Midbrain (tissue), 1 donor: ENCODE data around the gene NMT1.
"Not testable (repeated sequence)": the region's sequence is repeated elsewhere in the genome, so short reads cannot be mapped to it uniquely, and the experiment has no call there.

Experiments
- DNase-seq: peaks from one replicate; lab custom pipeline; 2025; lab: John Stamatoyannopoulos, UW

Gene NMT1

GRCh38 chr17:45120558-45120957 lies 59.4 kb downstream of the NMT1 start:
- DNase-seq, result no peak

- DNase-seq, result no peak
Measured at GRCh38 chr17:45121055-45121454, 59.9 kb downstream of the NMT1 start.

DNA sequence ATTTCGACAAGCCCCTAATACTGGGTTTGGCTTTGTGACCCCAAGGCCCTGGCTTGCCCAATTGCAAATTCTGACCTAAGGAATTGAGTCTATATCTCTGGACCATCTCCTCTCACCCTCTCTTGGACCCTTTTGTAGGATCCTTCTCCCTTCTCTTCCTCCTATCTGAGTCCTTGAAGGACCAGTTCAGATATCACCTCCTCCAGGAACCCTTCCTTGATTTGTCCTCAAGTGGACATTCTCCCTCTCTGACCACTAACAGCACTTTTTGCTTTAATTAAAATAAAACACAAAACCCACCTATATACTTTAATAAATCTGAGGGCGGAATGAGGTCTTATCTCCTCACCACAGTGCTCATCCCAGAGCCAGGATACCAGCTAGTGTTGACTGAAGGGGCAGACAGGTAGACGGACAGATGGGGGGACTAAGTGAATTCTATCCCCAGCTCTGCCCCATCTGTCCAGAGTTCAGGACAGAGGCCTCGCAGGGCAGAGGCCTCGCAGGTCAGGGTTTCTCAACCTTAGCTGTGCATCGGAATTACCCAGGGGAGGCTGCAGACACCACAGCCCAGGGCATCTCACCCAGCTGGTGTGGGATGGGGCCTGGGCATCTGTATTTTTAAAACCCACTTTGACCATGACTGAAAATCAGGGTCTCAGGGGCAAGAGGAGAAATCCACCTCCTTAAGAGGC lies 62.1 kb downstream of the NMT1 start:
- DNase-seq, result no peak

DNA sequence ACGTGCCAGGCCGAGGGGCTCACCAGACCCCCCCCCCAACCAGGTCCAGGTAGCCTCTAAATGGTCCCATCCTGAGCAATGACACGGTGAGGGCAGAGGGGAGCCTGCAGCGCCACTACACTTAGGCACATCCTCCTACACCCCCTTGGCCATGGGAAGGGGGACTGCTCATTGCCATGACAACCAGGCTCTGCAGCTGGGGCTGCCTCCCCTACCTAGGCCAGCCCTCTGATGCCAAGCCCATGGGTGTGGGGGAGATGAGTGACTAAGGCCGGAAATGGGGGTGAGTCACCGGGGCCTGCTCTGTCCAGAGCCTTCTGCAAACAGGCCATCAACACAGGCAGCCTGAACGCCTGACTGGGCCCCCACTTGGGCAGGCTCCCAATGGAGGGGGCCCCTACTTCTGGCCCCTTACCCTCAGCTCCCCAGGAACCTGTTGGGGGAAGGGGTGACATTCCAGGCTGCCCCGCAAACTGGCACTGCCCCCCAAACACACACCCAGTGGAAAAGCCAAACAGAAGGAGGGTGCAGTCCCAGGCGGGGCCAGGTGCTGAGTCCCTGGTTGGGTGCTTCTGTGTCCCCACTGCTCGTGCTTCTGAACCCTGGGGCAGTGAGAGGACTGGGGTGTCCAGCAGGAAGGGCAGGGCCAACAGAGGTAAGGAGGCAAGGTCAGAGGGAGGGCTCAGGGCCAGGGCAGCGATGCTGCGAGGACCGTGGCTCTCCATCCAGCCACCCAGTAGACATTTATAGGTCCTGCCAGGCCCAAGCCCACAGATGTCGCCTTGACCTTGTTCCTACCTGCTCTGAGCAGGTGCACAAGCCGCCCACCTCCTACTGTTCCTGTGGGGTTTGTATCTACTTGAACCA lies 63.0 kb downstream of the NMT1 start:
- DNase-seq, result no peak

- DNase-seq, result not testable (repeated sequence)
Measured at GRCh38 chr17:45124797-45125122, 63.6 kb downstream of the NMT1 start.

GRCh38 chr17:45125509-45125908 lies 64.4 kb downstream of the NMT1 start:
- no peak for DNase-seq

DNA sequence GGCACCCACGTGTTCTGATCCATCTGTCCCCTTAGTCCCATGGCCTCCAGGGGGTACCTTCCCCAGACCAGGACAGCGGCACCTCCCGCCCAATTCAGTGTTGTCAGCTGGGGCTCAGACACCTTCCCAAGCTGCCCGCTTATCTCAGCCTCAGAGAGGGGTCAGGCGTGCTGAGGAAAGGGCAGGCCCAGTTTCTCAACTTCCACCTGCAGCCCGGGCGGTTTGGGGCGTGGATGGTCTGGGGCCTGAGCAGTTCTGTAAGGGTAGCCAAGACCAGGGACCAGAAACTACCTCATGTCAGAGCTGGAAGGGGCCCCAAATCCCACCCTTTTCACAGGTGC lies 66.1 kb downstream of the NMT1 start:
- no peak for DNase-seq

GRCh38 chr17:45127548-45128300 lies 66.6 kb downstream of the NMT1 start:
- DNase-seq, result no peak

DNA sequence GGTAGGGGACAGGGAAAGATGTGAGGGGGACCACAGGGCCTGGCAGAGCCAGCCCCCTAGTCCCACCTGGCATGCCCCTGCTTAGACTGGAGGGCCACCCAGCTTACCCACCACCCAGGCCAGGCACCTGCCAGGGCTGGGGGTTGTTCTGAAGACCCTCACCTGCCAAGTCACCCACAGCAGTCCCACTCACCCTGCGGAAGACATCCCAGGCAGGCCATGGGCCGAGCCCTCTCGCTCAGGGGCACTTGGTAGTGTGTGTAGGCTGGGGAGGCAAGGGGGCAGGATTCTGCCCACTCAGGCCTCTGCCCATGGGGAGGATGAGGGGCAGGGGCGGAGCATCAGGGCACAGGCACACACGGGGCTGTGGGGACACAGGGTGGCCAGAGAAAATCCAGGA lies 67.2 kb downstream of the NMT1 start:
- DNase-seq, result no peak

DNA sequence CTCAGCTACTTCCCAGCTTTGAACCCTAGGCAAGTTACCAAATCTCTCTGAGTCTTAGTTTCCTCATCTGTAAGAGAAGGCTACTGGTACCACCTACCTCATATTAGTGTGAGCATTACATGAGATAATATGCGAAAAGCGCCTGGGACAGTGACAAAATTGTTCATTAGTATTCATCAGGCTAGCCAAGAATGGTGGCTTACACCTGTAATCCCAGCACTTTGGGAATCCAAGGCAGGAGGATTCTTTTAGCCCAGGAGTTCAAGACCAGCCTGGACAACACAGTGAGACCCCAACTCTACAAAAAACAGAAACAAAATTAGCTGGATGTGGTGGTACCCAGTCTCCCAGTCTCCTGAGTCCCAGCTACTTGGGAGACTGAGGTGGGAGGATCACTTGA lies 67.9 kb downstream of the NMT1 start:
- no peak for DNase-seq

DNA sequence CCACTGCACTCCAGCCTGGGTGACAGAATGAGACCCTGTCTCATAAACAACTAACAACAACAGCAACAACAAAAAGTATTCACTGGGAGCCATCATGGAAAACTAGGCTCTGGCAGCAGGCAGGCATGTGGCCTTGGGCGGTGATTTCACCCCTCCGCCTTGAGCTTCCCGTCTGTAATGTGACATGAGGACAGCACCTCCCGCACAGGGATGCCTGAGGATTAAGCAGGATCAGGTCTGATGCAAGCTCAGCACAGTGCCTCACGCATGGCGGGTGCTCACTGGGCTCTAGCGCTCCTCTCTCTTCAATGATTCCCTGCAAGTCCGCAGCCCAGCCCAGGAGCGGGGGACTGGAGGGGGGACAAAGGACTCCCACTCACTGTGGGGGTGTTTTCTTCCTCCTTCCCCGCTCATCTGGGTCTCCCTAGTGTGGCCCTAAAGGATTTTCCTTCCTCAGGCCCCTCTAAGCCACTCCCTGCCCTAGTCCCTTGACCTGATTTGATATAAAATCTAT lies 68.4 kb downstream of the NMT1 start:
- peak; percentile 21 for DNase-seq

GRCh38 chr17:45129940-45130680 lies 69.0 kb downstream of the NMT1 start:
- DNase-seq, result no peak

DNA sequence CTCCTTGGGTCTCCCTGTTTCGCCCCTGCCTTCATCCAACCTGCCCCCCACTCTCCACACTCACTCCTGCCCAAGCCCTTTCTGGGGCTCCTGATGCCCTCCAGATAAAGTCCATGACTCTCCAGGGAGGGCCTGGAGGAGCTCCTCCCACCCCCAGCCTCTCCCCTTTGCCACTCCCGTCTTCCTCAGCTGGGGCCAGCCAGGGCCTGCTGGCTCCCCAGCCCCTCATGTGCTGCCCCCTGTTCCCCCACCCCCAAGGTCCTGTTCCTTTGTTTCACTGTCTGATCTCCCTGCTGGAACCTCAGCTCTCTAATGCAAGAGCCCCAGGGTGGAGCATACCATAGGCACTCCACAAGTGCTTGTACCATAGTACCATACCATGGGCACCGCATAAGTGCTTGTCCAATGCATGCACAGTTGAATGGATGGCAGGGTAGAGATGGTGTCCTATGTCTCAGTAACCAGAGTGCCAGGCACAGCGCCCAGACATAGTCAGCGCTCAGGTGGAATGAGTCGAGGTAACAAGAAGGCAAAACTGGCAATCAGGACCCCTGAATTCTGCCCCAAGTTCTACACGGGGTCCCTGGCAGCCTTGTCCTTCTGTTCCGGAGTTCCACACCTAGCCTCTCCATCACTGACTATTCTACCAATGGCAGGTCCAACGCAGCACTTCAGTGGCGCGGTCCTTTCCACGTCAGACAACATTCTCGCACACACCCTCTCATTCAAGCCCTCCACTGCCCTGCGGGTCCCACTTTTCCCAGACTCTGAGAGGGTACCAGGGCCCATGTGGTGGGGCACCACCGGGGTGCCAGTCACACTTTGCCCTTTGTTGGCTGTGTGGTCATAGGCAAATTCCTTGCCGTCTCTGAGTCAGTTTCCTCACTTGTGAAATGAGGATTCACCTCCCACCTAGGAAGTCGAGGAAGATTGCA lies 69.8 kb downstream of the NMT1 start:
- no peak for DNase-seq

- peak; percentile 42 for DNase-seq
Measured at GRCh38 chr17:45131616-45132319, 70.7 kb downstream of the NMT1 start.

GRCh38 chr17:45132320-45132571 lies 71.1 kb downstream of the NMT1 start, which contains the start of gene PLCD3:
PLCD3 (minus strand) TSS chr17:45132515; CDS start chr17:45132410, 105 bp downstream.
- DNase-seq, result no peak

GRCh38 chr17:45132572-45133463 lies 71.7 kb downstream of the NMT1 start:
- DNase-seq, result peak; percentile 69

DNA sequence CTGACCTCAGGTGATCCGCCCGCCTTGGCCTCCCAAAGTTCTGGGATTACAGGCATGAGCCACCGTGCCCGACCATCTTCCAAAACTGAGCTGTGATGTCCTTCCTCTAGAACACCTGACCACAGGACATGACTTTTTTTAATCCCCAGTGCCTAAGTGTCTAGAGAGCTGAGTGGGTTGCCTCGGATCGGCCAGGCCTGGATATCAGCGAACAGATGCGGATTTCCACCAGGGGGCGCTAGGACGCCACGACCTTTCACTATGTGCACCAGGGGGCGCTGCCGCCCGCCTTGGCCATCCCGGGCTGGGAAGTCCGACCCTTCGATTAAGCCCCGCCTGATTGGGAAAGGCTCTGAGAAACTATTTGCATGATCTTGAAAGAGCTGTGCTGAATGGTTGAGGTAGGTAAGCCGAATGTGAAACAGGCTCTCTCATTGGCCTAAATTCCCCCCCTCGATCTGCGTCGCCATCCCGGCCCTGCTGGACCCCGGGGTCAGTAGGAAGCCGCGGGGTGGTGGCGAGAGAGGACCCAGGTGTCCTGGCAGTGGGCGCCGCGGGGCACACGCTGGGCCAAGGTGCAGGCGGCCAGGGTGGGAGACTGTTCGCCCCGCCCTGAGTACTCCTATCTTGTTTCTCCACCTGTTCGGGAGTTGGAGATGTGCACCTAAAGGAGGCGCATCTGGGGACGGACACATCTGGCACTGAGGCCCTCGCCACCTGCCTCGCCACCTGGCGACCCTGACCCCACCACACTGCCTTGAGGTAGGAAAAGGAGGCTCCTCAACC lies 74.3 kb downstream of the NMT1 start, which contains the start of gene ACBD4:
TSS of gene ACBD4 (plus strand) at position 496 of the 786 bp plus-strand sequence. CDS start 458 bp downstream, outside the sequence.
- peak; percentile 94 for DNase-seq
